Stromal cell of bone marrow (primary cell): ENCODE data around the gene SORCS2.

Experiments used
- DNase-seq: peaks from one replicate; pipeline ENCODE4 v3.0.0-alpha.2; 2012; ENCODE audit warnings: low read depth

SORCS2 gene

GRCh38 chr4:7393601-7394575, 201.6 kb downstream of the SORCS2 start:
- DNase-seq, result no peak

DNA sequence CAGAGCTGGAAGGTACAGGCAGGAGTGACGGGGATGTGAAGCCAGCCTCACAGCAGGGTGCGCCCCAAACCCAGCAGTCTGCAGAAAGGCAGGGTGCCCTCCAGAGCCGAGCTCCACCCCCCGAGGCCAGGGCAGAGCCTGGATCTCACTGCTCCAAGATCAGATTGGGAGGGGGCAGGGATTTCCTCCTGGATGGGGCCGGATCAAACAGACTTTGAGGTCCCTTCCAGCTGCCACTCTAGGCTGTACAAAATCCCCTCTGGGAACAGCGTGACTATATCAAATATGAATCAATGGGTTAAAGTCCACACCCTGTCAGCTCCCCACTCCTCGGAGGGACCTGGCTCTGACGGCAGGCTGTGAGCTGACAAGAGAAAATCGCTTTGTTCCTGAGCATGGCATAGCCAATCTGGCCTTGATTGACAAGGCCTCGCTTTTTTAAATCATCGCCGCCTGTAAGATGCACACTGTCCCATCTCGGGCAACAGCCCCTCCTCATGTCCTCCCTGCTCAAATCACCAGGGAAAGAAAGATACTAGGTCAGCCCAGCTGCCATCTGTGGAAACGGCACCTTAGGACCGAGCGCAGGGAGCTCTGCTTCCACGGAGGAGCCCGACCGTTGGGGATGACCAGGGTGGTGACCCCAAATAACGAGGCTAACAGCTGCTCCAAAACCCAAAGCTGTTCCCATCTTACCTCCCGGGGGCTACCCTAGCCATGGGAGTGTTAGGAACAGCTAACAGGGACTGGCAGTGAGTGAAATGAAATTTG, 202.5 kb downstream of the SORCS2 start:
- no peak for DNase-seq

DNA sequence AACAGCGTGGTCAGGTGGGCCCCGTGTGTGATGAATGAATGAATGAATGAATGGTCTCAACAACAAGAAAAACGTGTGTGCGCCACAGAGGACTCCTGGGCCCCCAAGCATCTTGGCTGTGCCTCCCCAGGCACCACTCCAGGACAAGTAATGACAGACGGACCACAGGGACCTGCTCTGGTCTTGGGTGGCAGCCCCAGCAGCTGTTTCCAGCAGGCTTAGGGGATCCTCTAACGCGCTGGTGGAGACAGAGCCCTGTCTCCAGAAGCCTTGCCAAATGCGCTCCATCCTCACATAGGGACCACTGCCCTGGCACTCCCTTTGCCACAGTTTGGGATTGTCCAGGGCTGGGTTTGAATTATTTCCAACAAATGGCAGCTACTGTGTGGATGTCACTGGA, 203.3 kb downstream of the SORCS2 start:
- DNase-seq, result no peak

DNA sequence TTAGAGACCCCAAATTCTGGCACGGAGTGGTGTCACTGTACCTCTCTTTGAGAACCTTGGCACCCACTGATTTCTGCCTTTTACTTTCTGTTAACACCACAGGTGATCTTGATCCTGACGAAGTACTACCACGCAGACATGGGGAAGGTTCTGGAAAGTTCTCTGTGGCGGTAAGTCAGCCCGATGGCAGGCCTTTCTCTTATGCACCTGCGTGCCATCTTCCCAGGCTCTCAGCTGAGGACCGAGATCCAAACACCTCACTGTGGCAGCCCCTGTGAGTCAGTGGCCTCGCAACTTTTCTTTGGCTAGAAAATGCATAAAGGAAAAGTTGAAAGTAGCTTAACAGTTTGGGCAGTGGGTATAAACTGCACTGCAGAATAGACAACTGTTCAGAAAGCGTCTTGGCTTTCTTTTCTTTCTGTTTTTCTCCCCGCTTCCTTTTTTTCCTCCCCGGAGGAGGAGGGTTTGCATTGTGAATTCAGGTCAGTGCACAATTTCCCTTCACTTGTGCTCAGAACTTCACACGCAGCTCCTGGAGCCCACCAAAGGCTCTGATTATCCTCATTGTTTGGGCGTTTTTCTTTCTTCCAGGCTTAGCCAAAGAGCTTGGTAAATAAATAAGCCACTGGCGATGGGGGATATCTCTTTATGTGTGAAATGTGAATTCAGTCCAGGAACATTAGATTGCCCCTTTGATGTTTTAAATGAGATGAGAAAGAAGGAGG, 204.0 kb downstream of the SORCS2 start:
- no peak for DNase-seq

DNA sequence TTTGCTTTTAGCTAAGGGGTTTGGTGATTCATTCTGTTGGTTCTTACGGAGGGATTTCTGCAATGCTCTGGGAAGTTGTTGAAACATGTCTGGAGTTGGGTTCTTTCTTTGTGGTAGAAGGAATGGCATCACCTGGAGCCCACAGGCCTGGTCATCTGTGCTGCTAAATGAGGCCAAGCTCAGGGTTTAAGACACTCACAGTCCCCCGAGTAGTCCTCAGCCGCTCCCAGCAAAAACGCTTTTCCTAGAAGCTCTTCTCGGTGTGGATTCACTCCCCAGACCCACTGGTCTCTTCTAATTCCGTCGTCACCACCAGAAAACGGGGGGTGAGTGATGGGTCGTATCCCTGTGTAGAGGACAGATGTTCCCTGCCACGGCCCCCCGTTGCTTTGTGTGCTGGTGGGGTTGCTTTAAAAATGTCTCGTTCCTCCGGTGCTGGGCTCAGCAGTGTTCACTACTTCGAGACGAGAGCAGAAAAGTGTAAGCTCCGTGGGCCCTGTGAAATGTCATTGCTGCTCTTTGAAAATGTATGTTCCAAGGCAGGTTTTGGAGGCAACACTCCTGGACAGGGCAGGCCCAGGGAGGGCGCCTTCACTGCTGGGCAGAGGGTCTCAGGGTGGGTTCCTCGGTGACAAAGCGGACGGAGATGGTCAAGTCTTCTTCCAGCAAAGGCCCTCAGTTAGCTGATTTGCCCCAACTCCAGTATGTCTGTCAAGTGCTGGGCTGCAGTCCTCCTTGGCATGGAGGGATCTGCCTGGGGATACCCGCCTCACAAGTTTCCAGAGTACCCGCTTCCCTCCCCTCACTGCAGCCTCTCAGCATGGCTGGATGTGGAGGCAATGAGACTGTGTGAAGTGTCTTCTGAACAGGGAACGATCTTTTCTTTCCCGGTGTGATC, 205.1 kb downstream of the SORCS2 start:
- DNase-seq, result no peak

GRCh38 chr4:7398104-7398423, 205.7 kb downstream of the SORCS2 start:
- no peak for DNase-seq

DNA sequence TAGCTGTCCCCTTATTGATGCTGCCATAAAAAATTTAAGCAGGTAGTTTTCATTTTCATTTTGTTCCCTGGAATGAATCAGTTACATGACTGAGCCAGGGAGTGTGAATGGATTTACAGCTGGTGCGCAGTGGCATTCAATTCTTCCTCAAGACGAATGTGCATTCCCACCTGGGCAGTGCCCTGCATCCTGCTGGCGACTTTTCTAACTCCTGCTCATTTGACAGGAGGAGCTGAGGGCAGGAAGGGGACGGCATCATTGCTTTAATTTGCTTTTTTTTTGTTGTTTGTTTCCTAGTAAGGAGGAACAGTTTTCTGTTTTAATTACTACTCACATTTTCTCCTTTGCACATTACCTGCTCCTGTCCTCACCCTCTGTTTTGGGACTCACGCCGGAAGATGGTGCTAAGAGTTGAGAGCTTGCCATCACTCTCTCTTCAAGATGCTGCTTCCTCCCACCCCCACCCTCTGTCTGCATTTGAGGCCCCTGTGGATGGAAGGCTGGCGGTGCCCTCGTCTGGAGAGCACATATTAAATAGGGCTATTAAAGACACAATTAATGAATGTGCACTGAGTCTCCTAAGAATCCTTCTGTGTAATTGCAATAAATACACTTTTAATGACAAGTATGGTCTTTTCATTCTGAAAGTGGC, 206.6 kb downstream of the SORCS2 start:
- no peak for DNase-seq

DNA sequence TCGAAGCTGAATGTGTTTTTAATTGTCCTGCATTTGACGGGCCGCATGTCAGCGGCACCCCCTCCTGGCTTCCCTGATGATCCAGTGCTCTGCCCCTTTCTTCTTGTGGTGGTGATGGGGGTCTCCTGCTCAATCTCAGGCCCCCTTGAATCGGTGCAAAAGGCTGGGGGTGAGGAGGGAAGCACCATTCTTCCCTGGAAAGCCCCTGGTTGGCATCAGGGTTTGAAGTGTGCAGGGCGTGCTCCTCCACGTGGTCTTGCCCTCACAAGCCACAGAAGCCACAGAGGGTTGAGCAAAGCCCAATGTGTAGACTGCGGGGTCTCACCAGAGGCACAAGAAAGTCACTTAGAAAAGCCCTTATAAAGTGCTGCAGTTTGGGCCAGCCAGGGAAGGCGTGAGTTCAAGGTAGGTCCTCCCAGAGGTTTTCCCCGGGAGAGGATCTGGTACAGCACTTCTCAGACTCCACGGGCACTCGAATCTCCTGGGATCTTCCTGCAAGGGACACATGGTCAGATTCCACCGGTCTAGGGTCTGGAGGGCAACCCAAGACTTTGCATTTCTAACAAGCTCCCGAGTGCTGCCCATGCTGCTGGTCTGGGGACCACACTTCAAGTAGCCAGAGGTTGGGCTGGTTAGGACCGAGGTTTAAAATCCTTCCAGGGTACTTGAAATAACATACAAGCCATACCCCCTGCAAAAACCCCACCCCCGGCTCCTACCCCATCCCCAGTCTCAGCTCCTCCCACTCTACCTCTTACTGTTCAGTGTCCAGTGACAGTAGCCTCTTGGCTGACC, 207.3 kb downstream of the SORCS2 start:
- no peak for DNase-seq

DNA sequence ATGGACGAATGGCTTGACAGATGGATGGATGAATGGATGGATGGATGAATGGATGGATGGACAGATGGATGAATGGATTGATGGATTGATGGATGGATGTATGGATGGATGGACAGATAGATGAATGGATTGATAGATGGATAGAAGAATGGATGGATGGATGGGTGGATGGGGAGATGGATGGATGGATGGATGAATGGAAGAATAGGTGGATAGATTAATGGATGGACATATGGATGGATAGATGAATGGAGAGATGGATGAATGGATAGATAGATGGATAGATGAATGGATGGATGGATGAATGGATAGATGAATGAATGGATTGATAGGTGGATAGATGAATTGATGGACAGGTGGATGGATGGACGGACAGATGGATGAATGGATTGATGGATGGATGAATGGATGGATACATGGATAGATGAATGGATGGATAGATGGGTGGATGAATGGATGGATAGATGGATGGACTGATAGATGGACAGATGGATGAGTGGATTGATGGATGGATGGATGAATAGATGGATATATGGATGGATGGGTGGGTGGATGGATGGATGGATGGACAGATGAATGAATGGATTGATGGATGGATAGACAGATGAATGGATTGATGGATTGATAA, 208.4 kb downstream of the SORCS2 start:
- no peak for DNase-seq

DNA sequence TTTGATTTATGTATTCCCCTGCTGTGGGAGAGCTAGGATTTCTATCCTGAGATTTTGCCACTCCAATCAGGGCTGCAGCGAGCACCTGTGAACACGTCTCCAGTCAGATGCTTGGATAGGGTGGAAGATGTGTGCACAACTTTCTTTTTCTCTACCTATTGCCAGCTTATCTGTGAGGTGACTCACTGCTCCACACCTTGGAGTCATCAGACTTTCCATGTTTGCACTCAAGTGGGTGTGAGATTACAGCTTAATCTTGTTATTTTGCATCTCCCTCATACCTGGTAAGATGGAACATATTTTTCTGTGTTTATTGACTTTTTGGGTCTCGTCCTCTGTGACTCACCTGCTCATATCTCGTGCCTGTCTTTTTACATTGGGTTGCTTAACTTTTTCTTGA, 210.2 kb downstream of the SORCS2 start:
- no peak for DNase-seq

DNA sequence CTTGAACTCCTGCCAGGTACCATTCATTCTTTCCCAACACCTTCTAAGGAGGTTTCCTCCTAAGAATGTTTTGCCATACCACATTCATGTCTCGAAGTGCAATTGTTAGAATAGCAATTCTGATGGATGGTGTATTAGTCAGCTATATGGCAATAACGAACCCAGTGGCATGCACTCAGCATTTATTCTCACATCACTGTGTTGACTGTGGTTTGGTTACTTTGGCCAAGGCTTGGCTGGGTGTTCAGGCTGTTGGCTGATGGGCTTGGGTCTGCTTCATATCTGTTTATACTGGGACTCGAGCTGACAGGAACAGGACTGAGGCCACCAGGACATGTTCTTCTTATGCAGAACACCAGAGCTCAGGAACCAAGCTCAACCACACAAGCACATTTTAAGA, 210.7 kb downstream of the SORCS2 start:
- DNase-seq, result no peak

GRCh38 chr4:7408166-7408565, 215.8 kb downstream of the SORCS2 start:
- DNase-seq, result no peak

DNA sequence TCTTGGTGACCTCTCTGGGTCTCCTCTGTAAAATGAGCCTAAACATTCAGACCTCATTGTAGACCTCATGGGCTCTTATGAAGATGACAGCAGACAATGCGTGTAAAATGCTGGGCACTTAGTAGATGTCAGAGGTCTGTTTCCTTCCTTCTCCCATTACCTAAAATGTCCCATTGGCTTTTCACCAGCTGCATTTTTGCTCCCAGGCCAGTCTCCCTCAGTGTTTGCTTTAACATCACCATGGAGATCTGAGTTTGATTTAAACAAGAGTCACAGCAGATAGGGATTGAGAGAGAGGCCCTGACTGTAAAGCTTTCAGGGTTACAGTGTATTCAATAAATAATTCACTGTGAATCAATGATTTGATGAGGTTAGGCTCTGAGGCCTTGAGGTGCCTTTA, 218.1 kb downstream of the SORCS2 start:
- no peak for DNase-seq

- no peak for DNase-seq
Observed at GRCh38 chr4:7411491-7411890, 219.2 kb downstream of the SORCS2 start.

- DNase-seq, result no peak
Observed at GRCh38 chr4:7411896-7412553, 219.7 kb downstream of the SORCS2 start.

GRCh38 chr4:7412554-7412912, 220.2 kb downstream of the SORCS2 start:
- DNase-seq, result no peak

- DNase-seq, result no peak
Observed at GRCh38 chr4:7414046-7414445, 221.7 kb downstream of the SORCS2 start.

GRCh38 chr4:7414736-7415510, 222.6 kb downstream of the SORCS2 start:
- no peak for DNase-seq
